ENCODE results near the gene KLK14.

KLK14 gene

DNA sequence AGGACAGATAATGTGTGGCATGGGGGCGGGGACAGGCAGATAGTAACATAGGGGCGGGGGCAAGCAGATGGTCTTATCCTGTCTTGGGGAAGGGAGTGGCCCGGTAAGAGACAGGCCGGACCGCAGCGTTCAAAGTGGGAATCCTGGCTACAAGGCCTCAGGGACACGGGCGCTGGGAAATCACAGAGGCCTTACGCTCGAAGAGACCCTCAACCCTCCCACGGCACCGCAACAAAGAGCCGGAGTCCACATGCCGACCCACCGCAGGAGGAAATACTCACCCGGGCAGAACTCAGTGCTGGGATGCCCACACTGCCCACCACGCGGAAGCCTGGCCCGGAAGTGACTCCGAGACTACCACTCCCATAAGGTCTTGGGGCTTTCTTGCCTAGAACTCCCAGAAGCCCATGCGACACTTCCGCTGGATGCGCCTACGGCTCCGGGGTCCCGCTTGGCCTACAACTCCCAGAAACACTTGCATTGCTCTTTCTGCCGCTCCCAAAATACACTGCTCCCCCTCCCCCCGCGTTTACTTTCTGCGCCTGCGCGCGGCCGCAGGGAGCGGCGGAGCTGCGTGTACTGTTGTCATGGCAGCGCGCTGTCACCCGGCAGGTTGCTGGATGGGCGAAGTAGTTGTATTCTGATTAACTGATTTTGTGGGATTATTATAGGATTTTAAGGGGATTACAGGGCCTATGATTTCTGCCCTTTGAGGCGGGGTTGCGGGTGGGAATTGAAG, 25.5 kb upstream of the KLK14 start, which contains the start of gene CTU1 (continued):
- TF ChIP-seq, protein P1, sequence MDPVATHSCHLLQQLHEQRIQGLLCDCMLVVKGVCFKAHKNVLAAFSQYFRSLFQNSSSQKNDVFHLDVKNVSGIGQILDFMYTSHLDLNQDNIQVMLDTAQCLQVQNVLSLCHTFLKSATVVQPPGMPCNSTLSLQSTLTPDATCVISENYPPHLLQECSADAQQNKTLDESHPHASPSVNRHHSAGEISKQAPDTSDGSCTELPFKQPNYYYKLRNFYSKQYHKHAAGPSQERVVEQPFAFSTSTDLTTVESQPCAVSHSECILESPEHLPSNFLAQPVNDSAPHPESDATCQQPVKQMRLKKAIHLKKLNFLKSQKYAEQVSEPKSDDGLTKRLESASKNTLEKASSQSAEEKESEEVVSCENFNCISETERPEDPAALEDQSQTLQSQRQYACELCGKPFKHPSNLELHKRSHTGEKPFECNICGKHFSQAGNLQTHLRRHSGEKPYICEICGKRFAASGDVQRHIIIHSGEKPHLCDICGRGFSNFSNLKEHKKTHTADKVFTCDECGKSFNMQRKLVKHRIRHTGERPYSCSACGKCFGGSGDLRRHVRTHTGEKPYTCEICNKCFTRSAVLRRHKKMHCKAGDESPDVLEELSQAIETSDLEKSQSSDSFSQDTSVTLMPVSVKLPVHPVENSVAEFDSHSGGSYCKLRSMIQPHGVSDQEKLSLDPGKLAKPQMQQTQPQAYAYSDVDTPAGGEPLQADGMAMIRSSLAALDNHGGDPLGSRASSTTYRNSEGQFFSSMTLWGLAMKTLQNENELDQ (tag by site-specific recombination; IDR thresholded peaks at IDR 0.05; ENCODE audit: low read depth): no peak
- TF ChIP-seq ZBTB21 (tag by site-specific recombination; IDR thresholded peaks at IDR 0.05) (peak; percentile 13; the same call in 1 of the 2 replicates), SP2 (tag by site-specific recombination; IDR thresholded peaks at IDR 0.05) (peak; percentile 63), KLF8 (tag by site-specific recombination; IDR thresholded peaks at IDR 0.05) (peak; percentile 73; the same call in 1 of the 2 replicates), KLF16 (tag by site-specific recombination; IDR thresholded peaks at IDR 0.05) (peak; percentile 43; the same call in 1 of the 2 replicates)

DNA sequence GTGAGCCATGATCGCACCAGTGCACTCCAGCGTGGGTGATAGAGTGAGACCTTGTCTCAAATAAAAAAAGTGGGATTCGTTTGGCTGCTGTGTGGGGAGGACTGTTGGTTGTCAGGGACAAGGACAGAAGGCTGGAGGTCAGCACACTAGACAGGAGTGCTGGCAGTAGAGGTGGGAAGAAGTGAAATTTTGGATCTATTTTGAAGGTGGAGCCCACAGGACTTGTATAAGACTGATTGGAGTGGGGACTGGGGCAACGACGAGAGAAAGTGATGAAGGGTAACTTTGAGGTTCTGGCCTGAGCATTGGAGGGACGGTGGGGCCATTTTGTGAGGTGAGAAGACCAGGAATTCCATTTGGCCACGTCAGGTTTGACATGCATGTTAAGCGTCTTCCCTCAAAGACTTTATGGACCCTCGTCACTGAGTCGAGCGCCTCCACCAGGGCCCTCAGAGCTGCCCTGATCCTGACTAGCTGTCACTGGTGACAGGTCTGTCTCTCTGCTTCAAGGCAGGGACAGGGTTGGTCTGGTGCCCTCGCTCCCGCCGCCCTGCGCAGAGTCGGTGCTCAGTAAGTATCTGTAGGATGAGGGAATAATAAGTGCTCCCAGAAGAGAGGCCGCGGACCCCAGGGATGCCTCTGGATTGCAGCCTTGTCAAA, 24.8 kb upstream of the KLK14 start:
- CTCF ChIA-PET: interaction anchor here (0.6 to 1.8 kb wide), 3 partner anchors 10 to 1043 kb away, joined by 3 to 12 read pairs (median 3); no protein-coding TSS in a partner anchor
- Histone ChIP-seq H3K27ac (ENCODE audit: extremely low read depth, low read depth, low read length) (no peak overlapping the region; the same call in 1 of the 2 replicates), H3K9me3 (ENCODE audit: control insufficient read depth, insufficient read depth, low read depth, low read length) (no peaks in the 10 kb centered on the region), H3K36me3 (ENCODE audit: control insufficient read depth in 2 of 2, insufficient read depth in 1 of 2, low read length in 2 of 2) (peaks cover 15 to 24% of the 10 kb centered on the region in 2 experiments), H3K4me3 (ENCODE audit: low read depth, low read length) (peak overlapping the region; percentile 88), H3K4me1 (ENCODE audit: control insufficient read depth, insufficient read depth, low read length) (no peaks in the 10 kb centered on the region)
- POLR2A ChIA-PET: no interaction called here
- TF ChIP-seq ZNF658 (tag by site-specific recombination; IDR thresholded peaks at IDR 0.05) (no peak), ZBTB20 (tag by site-specific recombination; IDR thresholded peaks at IDR 0.05) (0 out of 2 replicates have a peak, but pooled peaks have one; percentile 25), ZNF623 (tag by site-specific recombination; IDR thresholded peaks at IDR 0.05) (0 out of 2 replicates have a peak, but pooled peaks have one; percentile 5)
- TF ChIP-seq, protein P2, sequence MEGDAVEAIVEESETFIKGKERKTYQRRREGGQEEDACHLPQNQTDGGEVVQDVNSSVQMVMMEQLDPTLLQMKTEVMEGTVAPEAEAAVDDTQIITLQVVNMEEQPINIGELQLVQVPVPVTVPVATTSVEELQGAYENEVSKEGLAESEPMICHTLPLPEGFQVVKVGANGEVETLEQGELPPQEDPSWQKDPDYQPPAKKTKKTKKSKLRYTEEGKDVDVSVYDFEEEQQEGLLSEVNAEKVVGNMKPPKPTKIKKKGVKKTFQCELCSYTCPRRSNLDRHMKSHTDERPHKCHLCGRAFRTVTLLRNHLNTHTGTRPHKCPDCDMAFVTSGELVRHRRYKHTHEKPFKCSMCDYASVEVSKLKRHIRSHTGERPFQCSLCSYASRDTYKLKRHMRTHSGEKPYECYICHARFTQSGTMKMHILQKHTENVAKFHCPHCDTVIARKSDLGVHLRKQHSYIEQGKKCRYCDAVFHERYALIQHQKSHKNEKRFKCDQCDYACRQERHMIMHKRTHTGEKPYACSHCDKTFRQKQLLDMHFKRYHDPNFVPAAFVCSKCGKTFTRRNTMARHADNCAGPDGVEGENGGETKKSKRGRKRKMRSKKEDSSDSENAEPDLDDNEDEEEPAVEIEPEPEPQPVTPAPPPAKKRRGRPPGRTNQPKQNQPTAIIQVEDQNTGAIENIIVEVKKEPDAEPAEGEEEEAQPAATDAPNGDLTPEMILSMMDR (tag by site-specific recombination; IDR thresholded peaks at IDR 0.05): 0 out of 2 replicates have a peak, but pooled peaks have one; percentile 10

DNA sequence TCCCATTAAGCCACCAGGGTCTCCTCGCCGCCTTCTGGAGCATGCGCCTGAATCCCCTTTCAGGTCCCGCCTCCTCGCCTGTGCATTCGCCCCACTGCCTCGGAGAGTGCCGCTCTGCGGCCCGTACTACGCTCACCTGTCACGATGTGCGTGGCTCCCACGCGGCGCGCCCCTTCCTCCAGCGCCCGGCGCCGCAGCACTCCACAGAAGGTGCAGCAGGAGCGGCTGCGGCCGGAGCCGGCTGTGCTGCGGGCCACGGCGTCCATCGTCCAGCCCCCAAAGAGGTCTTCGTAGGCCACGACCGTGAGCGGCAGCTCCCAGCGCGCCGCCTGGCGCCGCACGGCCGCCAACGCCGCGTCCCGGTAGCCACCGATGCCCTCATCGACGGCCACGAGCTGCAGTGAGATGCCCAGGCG, 21.2 kb upstream of the KLK14 start:
- no peak overlapping the region for H3K4me3 ChIP-seq (ENCODE audit: low read depth, low read length)
- 0 out of 2 replicates have a peak, but pooled peaks cover 2% of the 10 kb centered on the region for H3K4me1 ChIP-seq (ENCODE audit: control insufficient read depth, insufficient read depth, low read length)
- H3K36me3 ChIP-seq (ENCODE audit: control insufficient read depth in 2 of 2, insufficient read depth in 1 of 2, low read length in 2 of 2): peaks cover 25 to 49% of the 10 kb centered on the region in 2 experiments
- CTCF ChIA-PET: no interaction called here
- POLR2A ChIA-PET: no interaction called here
- no peaks in the 10 kb centered on the region for H3K9me3 ChIP-seq (ENCODE audit: control insufficient read depth, insufficient read depth, low read depth, low read length)
- H3K27ac ChIP-seq (ENCODE audit: extremely low read depth, low read depth, low read length): no peak overlapping the region
- TF ChIP-seq ZNF211 (tag by site-specific recombination; IDR thresholded peaks at IDR 0.05; ENCODE audit: low read depth) (no peak), GLI4 (tag by site-specific recombination; IDR thresholded peaks at IDR 0.05) (no peak), ZNF529 (tag by site-specific recombination; IDR thresholded peaks at IDR 0.05; ENCODE audit: insufficient replicate concordance) (no peak), ZNF175 (tag by site-specific recombination; IDR thresholded peaks at IDR 0.05) (no peak), ZNF37A (tag by site-specific recombination; IDR thresholded peaks at IDR 0.05) (no peak), ZNF843 (tag by site-specific recombination; IDR thresholded peaks at IDR 0.05) (no peak), ZSCAN16 (tag by site-specific recombination; IDR thresholded peaks at IDR 0.05) (no peak), KLF10 (tag by site-specific recombination; IDR thresholded peaks at IDR 0.05) (no peak)
- TF ChIP-seq, protein P3, sequence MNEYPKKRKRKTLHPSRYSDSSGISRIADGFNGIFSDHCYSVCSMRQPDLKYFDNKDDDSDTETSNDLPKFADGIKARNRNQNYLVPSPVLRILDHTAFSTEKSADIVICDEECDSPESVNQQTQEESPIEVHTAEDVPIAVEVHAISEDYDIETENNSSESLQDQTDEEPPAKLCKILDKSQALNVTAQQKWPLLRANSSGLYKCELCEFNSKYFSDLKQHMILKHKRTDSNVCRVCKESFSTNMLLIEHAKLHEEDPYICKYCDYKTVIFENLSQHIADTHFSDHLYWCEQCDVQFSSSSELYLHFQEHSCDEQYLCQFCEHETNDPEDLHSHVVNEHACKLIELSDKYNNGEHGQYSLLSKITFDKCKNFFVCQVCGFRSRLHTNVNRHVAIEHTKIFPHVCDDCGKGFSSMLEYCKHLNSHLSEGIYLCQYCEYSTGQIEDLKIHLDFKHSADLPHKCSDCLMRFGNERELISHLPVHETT (tag by site-specific recombination; IDR thresholded peaks at IDR 0.05): no peak
- TF ChIP-seq, protein P4, sequence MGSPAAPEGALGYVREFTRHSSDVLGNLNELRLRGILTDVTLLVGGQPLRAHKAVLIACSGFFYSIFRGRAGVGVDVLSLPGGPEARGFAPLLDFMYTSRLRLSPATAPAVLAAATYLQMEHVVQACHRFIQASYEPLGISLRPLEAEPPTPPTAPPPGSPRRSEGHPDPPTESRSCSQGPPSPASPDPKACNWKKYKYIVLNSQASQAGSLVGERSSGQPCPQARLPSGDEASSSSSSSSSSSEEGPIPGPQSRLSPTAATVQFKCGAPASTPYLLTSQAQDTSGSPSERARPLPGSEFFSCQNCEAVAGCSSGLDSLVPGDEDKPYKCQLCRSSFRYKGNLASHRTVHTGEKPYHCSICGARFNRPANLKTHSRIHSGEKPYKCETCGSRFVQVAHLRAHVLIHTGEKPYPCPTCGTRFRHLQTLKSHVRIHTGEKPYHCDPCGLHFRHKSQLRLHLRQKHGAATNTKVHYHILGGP (tag by site-specific recombination; IDR thresholded peaks at IDR 0.05): no peak
- TF ChIP-seq, protein P5, sequence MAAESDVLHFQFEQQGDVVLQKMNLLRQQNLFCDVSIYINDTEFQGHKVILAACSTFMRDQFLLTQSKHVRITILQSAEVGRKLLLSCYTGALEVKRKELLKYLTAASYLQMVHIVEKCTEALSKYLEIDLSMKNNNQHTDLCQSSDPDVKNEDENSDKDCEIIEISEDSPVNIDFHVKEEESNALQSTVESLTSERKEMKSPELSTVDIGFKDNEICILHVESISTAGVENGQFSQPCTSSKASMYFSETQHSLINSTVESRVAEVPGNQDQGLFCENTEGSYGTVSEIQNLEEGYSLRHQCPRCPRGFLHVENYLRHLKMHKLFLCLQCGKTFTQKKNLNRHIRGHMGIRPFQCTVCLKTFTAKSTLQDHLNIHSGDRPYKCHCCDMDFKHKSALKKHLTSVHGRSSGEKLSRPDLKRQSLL (tag by site-specific recombination; IDR thresholded peaks at IDR 0.05): no peak
- TF ChIP-seq, protein P6, sequence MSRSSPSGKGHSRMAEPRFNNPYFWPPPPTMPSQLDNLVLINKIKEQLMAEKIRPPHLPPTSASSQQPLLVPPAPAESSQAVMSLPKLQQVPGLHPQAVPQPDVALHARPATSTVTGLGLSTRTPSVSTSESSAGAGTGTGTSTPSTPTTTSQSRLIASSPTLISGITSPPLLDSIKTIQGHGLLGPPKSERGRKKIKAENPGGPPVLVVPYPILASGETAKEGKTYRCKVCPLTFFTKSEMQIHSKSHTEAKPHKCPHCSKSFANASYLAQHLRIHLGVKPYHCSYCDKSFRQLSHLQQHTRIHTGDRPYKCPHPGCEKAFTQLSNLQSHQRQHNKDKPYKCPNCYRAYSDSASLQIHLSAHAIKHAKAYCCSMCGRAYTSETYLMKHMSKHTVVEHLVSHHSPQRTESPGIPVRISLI (tag by site-specific recombination; IDR thresholded peaks at IDR 0.05): no peak

Data from HEK293 (cell line).